Measurements from ENCODE around the gene PPFIA3.

- TF ChIP-seq, protein P1, sequence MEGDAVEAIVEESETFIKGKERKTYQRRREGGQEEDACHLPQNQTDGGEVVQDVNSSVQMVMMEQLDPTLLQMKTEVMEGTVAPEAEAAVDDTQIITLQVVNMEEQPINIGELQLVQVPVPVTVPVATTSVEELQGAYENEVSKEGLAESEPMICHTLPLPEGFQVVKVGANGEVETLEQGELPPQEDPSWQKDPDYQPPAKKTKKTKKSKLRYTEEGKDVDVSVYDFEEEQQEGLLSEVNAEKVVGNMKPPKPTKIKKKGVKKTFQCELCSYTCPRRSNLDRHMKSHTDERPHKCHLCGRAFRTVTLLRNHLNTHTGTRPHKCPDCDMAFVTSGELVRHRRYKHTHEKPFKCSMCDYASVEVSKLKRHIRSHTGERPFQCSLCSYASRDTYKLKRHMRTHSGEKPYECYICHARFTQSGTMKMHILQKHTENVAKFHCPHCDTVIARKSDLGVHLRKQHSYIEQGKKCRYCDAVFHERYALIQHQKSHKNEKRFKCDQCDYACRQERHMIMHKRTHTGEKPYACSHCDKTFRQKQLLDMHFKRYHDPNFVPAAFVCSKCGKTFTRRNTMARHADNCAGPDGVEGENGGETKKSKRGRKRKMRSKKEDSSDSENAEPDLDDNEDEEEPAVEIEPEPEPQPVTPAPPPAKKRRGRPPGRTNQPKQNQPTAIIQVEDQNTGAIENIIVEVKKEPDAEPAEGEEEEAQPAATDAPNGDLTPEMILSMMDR (IDR thresholded peaks at IDR 0.05; ENCODE audit: low read length), result no peak
- no peak for TF ChIP-seq EZH2 (IDR thresholded peaks at IDR 0.05; ENCODE audit: borderline replicate concordance, low read length)
Measured at GRCh38 chr19:49167857-49168409, 48.6 kb downstream of the PPFIA3 start.
